ENCODE data around the gene AKNAD1.

- TF ChIP-seq POLR2AphosphoS5 (IDR thresholded peaks at IDR 0.05) (no peak), EZH2 (IDR thresholded peaks at IDR 0.05; ENCODE audit: borderline replicate concordance, insufficient read depth, low read length, poor library complexity, severe bottlenecking) (no peak), CTCF (IDR thresholded peaks at IDR 0.05; ENCODE audit: poor library complexity, severe bottlenecking) (no peak), RAD21 (conservative IDR thresholded peaks at IDR 0.05) (no peak)
Measured at GRCh38 chr1:108886292-108886691, 29.4 kb upstream of the AKNAD1 start.
